NOMO-1 treated with DMSO at 0.1 percent for 48 hours (cell line): ENCODE measurements around the gene CYB5A.
"Not testable (repeated sequence)": the region's sequence is repeated elsewhere in the genome, so short reads cannot be mapped to it uniquely, and the experiment has no call there.

Experiments
- DNase-seq: peaks from one replicate; lab custom pipeline; 2025; ENCODE audit not compliant: unreplicated experiment; lab: John Stamatoyannopoulos, UW

Gene CYB5A

DNA sequence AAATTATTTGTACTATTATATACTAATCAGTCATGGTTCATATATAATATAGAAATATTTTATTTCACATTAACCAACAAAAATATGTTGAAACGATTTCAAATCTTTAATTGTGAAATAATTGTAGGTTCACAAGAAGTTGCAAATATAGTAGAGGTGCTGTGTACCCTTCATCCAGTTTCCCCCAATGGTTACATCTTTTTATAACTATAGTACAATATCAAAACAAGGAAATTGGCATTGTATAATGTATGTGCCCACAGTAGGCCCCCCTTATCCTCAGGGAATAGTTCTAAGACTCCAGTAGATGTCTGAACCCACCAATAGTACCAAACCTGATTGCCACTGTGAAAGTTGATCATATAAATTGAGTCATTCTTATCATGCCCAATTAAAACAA lies 7.4 kb upstream of the CYB5A start:
- DNase-seq: no peak

DNA sequence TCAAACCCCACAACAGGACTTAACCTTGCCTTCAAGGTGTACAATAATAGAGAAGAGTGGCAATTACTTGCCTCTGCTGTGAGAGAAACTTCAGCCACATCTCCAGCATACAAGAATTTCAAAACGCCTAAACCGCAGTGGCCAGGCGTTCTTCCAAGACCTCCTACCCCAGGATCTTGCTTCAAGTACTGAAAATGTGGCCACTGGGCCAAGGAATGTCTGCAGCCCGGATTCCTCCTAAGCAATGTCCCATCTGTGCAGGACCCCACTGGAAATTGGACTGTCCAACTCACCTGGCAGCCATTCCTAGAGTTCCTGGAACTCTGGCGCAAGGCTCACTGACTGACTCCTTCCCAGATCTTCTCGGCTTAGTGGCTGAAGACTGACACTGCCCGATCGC lies 2.8 kb upstream of the CYB5A start:
- no peak for DNase-seq

DNA sequence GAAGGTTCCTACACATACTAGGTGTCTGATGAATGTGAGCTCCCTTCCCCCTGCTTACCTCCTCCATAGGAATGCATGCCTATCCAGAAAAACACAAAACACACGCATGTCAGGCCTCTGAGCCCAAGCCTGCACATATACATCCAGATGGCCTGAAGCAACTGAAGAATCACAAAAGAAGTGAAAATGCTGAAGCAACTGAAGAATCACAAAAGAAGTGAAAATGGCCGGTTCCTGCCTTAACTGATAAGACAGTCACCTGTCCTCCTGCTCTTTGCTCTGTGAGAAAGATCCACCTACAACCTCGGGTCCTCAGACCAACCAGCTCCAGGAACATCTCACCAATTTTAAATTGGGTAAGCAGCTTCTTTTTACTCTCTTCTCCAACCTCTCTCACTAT lies 1.2 kb upstream of the CYB5A start:
- DNase-seq: not testable (repeated sequence)

DNA sequence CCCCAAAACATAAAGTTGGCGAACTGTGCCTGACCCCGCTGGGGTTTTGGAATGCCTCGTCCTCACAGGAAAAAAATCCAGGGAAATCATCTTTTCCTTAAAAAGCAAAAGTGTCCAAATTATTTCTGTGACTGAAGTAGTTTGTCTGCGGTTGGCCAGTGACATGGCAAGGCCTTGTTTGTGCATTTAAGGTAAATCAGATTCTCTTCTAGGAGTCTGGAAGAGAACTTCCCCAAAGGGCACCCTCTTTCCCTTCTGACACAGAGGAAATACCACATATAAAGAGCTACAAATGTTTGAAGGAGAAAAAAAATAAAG lies 737 bp upstream of the CYB5A start:
- no peak for DNase-seq

DNA sequence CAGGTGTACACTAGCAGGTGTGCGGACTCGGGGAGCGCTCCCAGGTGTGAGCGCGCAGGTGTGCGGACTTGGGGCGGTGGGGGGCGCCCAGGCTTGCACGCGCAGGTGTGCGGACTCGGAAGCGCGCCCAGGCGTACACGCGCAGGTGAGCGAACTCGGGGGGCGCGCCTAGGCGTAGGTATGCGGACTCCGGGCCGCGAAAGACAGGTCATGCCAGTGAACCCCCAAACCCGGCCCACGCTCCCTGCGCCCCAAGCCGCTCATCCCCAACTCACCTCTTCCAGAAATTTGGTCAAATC lies 342 bp downstream of the CYB5A start:
- no peak for DNase-seq

GRCh38 chr18:74290794-74291471 lies 830 bp downstream of the CYB5A start:
- no peak for DNase-seq

- no peak for DNase-seq
Observed at GRCh38 chr18:74290021-74290420, 1.7 kb downstream of the CYB5A start.

DNA sequence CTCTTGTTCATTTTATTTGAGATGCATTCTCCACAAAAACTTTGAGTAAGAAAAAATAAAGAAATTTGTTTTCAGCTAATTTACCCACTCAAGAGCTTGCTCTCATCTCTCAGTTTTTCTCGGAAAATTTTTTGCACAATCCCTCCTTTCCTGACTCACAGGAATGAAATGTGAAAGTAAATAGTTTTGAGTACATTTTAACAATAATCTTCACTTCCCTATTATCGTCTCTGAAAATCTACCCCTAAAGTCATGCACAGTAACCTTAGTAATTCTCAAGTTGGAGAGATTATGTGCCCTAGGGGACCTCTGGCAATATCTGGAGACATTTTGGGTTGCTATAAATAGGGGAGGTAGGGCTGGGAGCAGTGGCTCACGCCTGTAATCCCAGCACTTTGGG lies 2.6 kb downstream of the CYB5A start:
- DNase-seq: peak; percentile 25

DNA sequence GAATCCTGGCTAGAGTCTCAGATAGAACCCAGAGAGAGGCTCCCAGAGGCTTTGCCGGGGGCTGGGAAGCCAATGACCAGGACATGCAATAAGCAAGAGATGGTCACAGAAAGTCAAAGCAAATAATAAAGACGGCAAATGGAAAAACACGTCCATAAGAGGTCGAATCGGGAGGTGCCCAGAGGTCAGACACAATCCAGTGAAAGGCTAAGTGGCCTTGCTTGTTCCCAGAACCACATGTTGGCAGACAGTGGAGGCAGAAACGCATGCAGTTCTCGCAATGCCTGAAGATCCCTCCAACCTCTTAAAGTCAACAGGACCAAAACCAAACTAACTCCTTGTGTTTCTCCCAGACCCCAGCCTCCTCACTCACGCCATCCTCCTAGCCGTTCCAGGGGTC lies 3.0 kb downstream of the CYB5A start:
- no peak for DNase-seq

DNA sequence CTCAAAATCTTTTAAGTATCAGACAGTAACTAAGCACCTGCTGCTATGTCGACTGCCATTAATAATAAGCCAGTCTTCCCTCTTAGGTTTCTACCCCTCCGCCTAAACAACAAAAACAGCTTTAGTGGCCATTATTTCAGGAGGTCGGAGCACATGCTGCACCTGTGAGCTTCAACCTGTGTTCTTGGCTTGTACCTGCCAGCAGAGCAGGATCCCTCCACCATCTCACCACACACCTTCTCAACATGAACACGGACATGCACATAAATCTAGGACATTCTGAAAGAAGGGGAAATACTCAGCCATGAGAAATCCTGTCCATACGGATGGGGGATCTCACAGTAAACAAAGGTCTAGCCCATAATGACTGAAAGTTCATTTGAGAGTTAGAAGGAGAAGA lies 3.7 kb downstream of the CYB5A start:
- DNase-seq: no peak

- no peak for DNase-seq
Observed at GRCh38 chr18:74286856-74287255, 4.9 kb downstream of the CYB5A start.

GRCh38 chr18:74286106-74286855 lies 5.5 kb downstream of the CYB5A start:
- no peak for DNase-seq

GRCh38 chr18:74285583-74285982 lies 6.2 kb downstream of the CYB5A start:
- DNase-seq: not testable (repeated sequence)

- no peak for DNase-seq
Observed at GRCh38 chr18:74284980-74285355, 6.8 kb downstream of the CYB5A start.

DNA sequence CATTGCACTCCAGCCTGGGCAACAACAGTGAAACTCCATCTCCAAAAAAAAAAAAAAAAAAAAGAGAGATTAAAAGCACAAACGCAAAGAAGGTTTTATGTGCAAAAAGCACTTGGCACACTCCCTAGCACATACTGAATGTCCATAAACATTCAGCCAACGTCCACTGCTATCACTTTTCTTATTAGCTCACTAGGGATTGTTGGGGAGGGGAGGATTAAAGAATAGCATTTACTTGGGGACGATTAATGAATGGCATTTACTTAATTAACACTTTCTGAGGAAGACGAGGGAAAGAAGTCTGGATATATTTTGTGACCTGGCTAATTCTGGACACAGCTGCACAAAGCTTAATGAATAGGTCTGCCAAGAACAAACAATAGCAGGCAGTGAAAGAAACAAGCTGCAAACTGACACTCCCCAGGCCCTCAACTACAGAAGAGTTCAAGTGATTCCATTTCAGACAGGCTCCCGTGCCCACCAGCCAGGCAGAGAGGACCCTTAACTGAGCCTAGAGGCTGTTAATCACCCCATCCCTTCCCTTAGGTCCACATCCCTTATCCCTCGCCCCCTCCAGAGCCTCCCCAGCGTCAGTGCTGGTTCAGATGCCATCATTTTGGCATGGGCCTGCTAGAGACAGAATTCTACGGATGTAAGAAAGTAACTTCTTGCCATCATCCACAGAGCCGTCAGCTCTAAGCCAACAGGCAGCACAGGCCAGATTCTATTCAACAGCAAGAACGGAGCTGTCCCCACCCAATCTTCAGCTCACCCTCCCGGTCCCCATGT lies 7.4 kb downstream of the CYB5A start:
- DNase-seq: no peak

DNA sequence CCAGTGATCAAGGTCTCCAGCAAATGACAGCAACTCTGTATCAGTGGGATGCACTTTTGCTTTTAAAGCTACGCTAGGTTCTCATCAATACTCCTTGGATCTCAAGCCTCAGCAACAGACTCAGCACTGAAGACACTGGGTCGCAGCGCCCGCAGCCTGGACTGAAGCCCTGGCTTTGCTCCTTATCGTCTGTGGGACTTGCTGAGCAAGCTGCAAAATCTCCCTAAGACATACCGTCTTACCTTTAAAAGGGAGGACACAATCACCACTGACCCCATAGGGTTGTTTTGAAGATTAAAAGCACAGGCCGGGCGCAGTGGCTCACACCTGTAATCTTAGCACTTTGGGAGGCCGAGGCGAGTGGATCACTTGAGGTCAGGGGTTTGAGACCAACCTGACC lies 8.1 kb downstream of the CYB5A start:
- no peak for DNase-seq

DNA sequence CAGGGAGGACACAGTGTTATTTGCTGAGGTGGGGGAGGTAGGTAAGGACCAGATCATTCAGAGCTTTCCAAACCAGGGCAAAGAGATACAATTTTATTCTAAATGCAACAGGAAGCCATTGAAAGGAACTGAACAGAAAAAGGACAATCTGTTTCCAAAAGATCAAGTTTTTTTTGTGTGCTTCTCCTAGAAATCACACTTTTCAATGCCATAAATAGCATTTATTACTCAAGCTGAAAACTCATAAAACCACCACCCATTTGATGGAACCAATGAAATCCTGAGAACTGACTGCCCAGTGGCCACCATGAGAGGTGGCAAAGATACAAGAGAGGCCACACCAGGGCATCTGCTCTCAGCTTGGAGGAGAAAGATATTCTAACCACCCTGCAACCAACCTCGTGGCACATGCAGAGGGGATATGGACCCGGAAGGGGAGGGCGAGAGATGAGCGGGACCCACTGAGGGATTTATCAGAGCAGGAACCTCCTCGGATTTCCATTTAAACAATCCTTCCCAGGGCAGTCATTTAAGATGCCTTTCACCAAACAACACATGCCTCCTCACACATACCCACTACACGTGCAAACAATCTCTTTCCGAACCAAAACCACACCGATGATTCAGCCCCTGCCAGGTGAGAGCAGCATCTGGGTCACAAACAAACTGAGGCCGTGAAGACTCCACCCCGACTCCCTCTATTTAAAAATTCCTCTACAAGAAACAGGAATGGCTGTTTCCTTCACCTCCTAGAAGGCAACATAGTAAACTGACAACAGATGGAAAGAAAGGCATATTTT lies 8.8 kb downstream of the CYB5A start:
- no peak for DNase-seq

DNA sequence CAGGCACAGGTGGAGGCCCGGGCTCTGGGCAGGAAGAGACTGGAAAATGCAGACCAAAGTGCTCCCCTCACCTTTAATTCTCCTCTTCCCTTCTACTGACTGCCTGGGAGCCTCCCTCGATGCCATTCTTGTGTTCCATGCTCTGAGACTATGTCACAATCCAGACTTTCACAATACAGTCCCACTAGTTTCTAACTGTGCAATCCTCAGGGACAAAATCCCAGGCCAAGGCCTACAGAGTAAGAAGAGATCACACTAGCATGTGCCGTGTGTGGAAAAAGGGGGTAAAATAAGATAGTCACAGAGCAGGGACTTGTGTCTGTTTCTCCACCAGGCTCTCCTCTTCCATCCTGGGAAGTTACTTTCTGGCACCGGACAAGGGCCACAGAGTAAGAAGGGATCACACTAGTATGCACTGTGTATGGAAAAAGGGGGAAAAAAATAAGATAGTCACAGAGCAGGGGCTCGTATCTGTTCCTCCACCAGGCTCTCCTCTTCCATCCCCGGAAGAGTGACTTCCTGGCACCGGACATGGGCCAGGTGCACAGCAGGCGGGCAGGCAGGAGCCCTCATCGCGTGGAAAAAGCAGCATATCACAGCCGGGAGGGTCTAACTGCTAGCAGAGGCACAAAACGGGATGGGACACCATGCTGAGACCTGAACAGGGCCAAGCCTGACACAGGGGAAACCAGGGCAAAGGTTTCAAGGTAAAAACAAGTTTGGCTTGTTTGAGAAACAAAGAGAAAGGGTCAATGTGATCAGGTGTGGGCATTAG lies 9.6 kb downstream of the CYB5A start:
- no peak for DNase-seq

- DNase-seq: no peak
Observed at GRCh38 chr18:74281011-74281979, 10.5 kb downstream of the CYB5A start.

DNA sequence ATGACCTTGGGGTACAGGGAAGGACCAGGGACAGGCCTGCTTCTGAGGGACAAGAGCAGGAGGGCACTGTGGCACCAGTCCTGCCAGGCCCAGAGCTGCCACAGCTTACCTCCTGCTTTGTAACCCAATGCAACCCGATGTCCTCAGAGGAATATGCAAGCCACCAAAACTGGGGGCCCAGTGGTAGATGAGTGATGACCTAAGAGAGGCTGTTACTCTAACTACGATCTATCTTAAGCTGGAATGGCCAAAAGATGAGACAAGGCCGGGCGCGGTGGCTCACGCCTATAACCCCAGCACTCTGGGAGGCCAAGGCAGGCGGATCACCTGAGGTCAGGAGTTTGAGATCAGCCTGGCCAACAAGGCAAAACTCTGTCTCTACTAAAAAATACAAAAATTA lies 12.8 kb downstream of the CYB5A start:
- no peak for DNase-seq
